Esophagus muscularis mucosa (tissue), 4 donors: ENCODE data around the gene EBF4. TPM values are rescaled to one million over a fixed set of nuclear protein-coding genes. Genes with fewer than 3 reads are reported as not detected.
A peak's percentile ranks its signal among the peaks of the same experiment; 100 is the strongest.

Source experiments
- DNase-seq: peaks from one replicate; pipeline ENCODE4 v3.0.0-alpha.2; 2017; ENCODE audit errors: extremely low spot score
- H3K27ac ChIP-seq, 4 donors: fragments of 200-600 bp; sonication (generic); replicated peaks in 1 of 4; 1 replicate in 3 of 4; 2 replicates in 1 of 4; pipeline ENCODE4 v1.5.1; 2016 to 2019; ENCODE audit warnings: mild to moderate bottlenecking in 1 of 4
- H3K27me3 ChIP-seq, 4 donors: fragments of 200-600 bp; sonication (generic); one replicate each; pipeline versions ENCODE4 v1.5.1 to v1.6.0; 2016 to 2019
- H3K36me3 ChIP-seq, 4 donors: fragments of 200-600 bp; sonication (generic); one replicate each; pipeline ENCODE4 v1.5.1; 2016 to 2019
- H3K4me1 ChIP-seq, 4 donors: fragments of 200-600 bp; sonication (generic); one replicate each; pipeline ENCODE4 v1.5.1; 2016 to 2019
- H3K4me3 ChIP-seq, 4 donors: fragments of 200-600 bp; sonication (generic); 1 replicate in 2 of 4; 2 replicates in 2 of 4; pipeline ENCODE4 v1.5.1; 2016 to 2019; ENCODE audit warnings: mild to moderate bottlenecking in 4 of 4, moderate library complexity in 1 of 4
- H3K9me3 ChIP-seq, 4 donors: fragments of 200-600 bp; sonication (generic); 1 replicate in 3 of 4; 2 replicates in 1 of 4; pipeline ENCODE4 v1.5.1; 2016 to 2019
- CTCF ChIP-seq, 3 experiments: fragments of 200-600 bp in 2 of 3; fragments of 450-650 bp in 1 of 3; sonication (generic) in 2 of 3; IDR thresholded peaks; one replicate each; pipeline ENCODE4 v1.5.1; 2017 to 2019; ENCODE audit warnings: antibody characterized with exemption in 3 of 3, mild to moderate bottlenecking in 2 of 3, moderate library complexity in 1 of 3
- EP300 ChIP-seq: sonication (generic); formaldehyde crosslinking; IDR thresholded peaks from one replicate; pipeline ENCODE4 v1.6.1; 2017; ENCODE audit warnings: antibody characterized with exemption
- POLR2A ChIP-seq: fragments of 450-650 bp; IDR thresholded peaks from one replicate; pipeline ENCODE4 v1.6.1; 2017; ENCODE audit warnings: antibody characterized with exemption, moderate library complexity, mild to moderate bottlenecking, low read depth
- POLR2AphosphoS5 ChIP-seq, 2 donors: sonication (generic); formaldehyde crosslinking; IDR thresholded peaks; one replicate each; pipeline ENCODE4 v1.6.1; 2017; ENCODE audit warnings: antibody characterized with exemption in 2 of 2
- WGBS: methylation state at CpG from one replicate; pipeline ENCODE4 v1.1.5; 2018; 5-methylcytosine and 5-hydroxymethylcytosine counted together
- intact Hi-C: fragments of 100-400 bp; cut with DNase I; formaldehyde crosslinking; loops from one replicate; pipeline ENCODE4 v1.15.1; 2023
- total RNA-seq, 4 donors: library from RNA; depleted of rRNA; stranded (reverse); fragments of >200 nt; gene quantifications; one replicate each; pipeline versions ENCODE4 v1.1.0 to v1.2.1, GENCODE V29; 2016

The EBF4 gene
- total RNA-seq, 4 donors from 2014 or later: 23.7 to 46.7 (median 30.1) TPM

- 30% methylated on average over 18 of the region's 18 CpGs for WGBS
- no peak for DNase-seq
- intact Hi-C loops: no loop called here
- Histone ChIP-seq H3K36me3 (peaks cover 0 to 4% (median 0%) of the 10 kb centered on the region in 4 donors), H3K27ac (no peak overlapping the region), H3K9me3 (no peaks in the 10 kb centered on the region), H3K4me1 (peaks cover 0 to 15% (median 15%) of the 10 kb centered on the region in 4 donors), H3K27me3 (peaks cover 0 to 8% (median 0%) of the 10 kb centered on the region in 4 donors), H3K4me3 (no peak overlapping the region)
- TF ChIP-seq POLR2AphosphoS5 (IDR thresholded peaks at IDR 0.05) (peak in 1 of 2 donors; percentile 10), POLR2A (no peak), CTCF (IDR thresholded peaks at IDR 0.05) (peak; percentile 31 to 56 (median 39))
Observed at GRCh38 chr20:2688041-2688591, 4.5 kb upstream of the EBF4 start.

- TF ChIP-seq POLR2A (no peak), POLR2AphosphoS5 (IDR thresholded peaks at IDR 0.05) (no peak), CTCF (IDR thresholded peaks at IDR 0.05) (no peak), EP300 (no peak)
- no peak for DNase-seq
- 94% methylated on average over 2 of the region's 3 CpGs for WGBS
- peaks cover 0 to 4% (median 0%) of the 10 kb centered on the region in 4 donors for H3K36me3 ChIP-seq
- intact Hi-C loops: loop anchor here (5.0 to 10.0 kb wide), 2 partner anchors 62 to 155 kb away; partner anchors contain the start of genes PCED1A and VPS16
- H3K27ac ChIP-seq: no peak overlapping the region
- peaks cover 8 to 31% (median 29%) of the 10 kb centered on the region in 4 donors for H3K4me1 ChIP-seq
- no peak overlapping the region for H3K4me3 ChIP-seq
- no peaks in the 10 kb centered on the region for H3K9me3 ChIP-seq
- H3K27me3 ChIP-seq: peaks cover 0 to 15% (median 0%) of the 10 kb centered on the region in 4 donors
Observed at GRCh38 chr20:2690213-2690612, 2.4 kb upstream of the EBF4 start.

GRCh38 chr20:2690718-2691117 lies 1.9 kb upstream of the EBF4 start:
- H3K36me3 ChIP-seq: peaks cover 0 to 4% (median 0%) of the 10 kb centered on the region in 4 donors
- no peaks in the 10 kb centered on the region for H3K9me3 ChIP-seq
- peaks cover 8 to 31% (median 29%) of the 10 kb centered on the region in 4 donors for H3K4me1 ChIP-seq
- H3K27ac ChIP-seq: peak overlapping the region in 1 of 4 donors; percentile 95
- WGBS: 73% methylated on average over 6 of the region's 6 CpGs
- intact Hi-C loops: loop anchor here (5.0 to 10.0 kb wide), 2 partner anchors 62 to 154 kb away; partner anchors contain the start of genes PCED1A and VPS16
- H3K4me3 ChIP-seq: no peak overlapping the region
- no peak for DNase-seq
- H3K27me3 ChIP-seq: peaks cover 0 to 12% (median 0%) of the 10 kb centered on the region in 4 donors
- no peak for TF ChIP-seq POLR2A
- TF ChIP-seq POLR2AphosphoS5 (IDR thresholded peaks at IDR 0.05): no peak
- no peak for TF ChIP-seq EP300
- no peak for TF ChIP-seq CTCF (IDR thresholded peaks at IDR 0.05)

- no peak overlapping the region for H3K4me3 ChIP-seq
- H3K27me3 ChIP-seq: peaks cover 0 to 12% (median 0%) of the 10 kb centered on the region in 4 donors
- TF ChIP-seq POLR2A (no peak), CTCF (IDR thresholded peaks at IDR 0.05) (no peak), EP300 (no peak), POLR2AphosphoS5 (IDR thresholded peaks at IDR 0.05) (no peak)
- WGBS: 81% methylated on average over 8 of the region's 8 CpGs
- no peaks in the 10 kb centered on the region for H3K9me3 ChIP-seq
- H3K4me1 ChIP-seq: peaks cover 8 to 31% (median 29%) of the 10 kb centered on the region in 4 donors
- DNase-seq: no peak
- H3K27ac ChIP-seq: peak overlapping the region; percentile 86 to 95 (median 93)
- peaks cover 0 to 4% (median 0%) of the 10 kb centered on the region in 4 donors for H3K36me3 ChIP-seq
- intact Hi-C loops: loop anchor here (5.0 to 10.0 kb wide), 2 partner anchors 61 to 154 kb away; partner anchors contain the start of genes PCED1A and VPS16
Observed at GRCh38 chr20:2691127-2691526, 1.5 kb upstream of the EBF4 start.
